ENCODE results near the gene FLNC.

FLNC gene

GRCh38 chr7:128830231-128831177 lies at the start of gene FLNC:
FLNC (plus strand) TSS chr7:128830406; CDS start chr7:128830638, 232 bp downstream.
- H3K27ac Mint-ChIP-seq, result no peak within 1 kb of the TSS
- H3K4me3 Mint-ChIP-seq, result peak within 1 kb of the TSS; percentile 73
- peaks cover 20% of the 10 kb centered on the region for H3K27me3 Mint-ChIP-seq
- no peaks in the 10 kb centered on the region for H3K9me3 Mint-ChIP-seq
- peaks cover 13% of the 10 kb centered on the region for H3K4me1 Mint-ChIP-seq
- H3K36me3 Mint-ChIP-seq, result no peaks in the 10 kb centered on the region

GRCh38 chr7:128781126-128781525 lies 49.1 kb upstream of the FLNC start:
- Mint-ChIP-seq H3K9me3 (peaks cover 9% of the 10 kb centered on the region), H3K4me1 (peaks cover 14% of the 10 kb centered on the region), H3K27me3 (no peaks in the 10 kb centered on the region), H3K4me3 (no peak overlapping the region), H3K36me3 (peaks cover 6% of the 10 kb centered on the region), H3K27ac (no peak overlapping the region)

GRCh38 chr7:128781851-128782250 lies 48.4 kb upstream of the FLNC start:
- peaks cover 14% of the 10 kb centered on the region for H3K4me1 Mint-ChIP-seq
- no peaks in the 10 kb centered on the region for H3K27me3 Mint-ChIP-seq
- peaks cover 6% of the 10 kb centered on the region for H3K36me3 Mint-ChIP-seq
- H3K27ac Mint-ChIP-seq, result no peak overlapping the region
- no peak overlapping the region for H3K4me3 Mint-ChIP-seq
- H3K9me3 Mint-ChIP-seq, result peaks cover 9% of the 10 kb centered on the region

- Mint-ChIP-seq H3K4me3 (no peak overlapping the region), H3K27ac (no peak overlapping the region), H3K9me3 (no peaks in the 10 kb centered on the region), H3K36me3 (no peaks in the 10 kb centered on the region), H3K27me3 (no peaks in the 10 kb centered on the region), H3K4me1 (no peaks in the 10 kb centered on the region)
These were observed 46.9 kb upstream of the FLNC start for GRCh38 chr7:128783143-128783861.

GRCh38 chr7:128785738-128786137 lies 44.5 kb upstream of the FLNC start:
- H3K4me1 Mint-ChIP-seq, result peaks cover 10% of the 10 kb centered on the region

GRCh38 chr7:128788446-128789412 lies 41.5 kb upstream of the FLNC start:
- Mint-ChIP-seq H3K36me3 (no peaks in the 10 kb centered on the region), H3K27ac (no peak overlapping the region), H3K4me1 (peaks cover 10% of the 10 kb centered on the region)

More at GRCh38 chr7:128785738-128786137, 44.5 kb upstream of the FLNC start:
- H3K27ac Mint-ChIP-seq, result no peak overlapping the region
- no peaks in the 10 kb centered on the region for H3K36me3 Mint-ChIP-seq
- no peaks in the 10 kb centered on the region for H3K27me3 Mint-ChIP-seq
- no peak overlapping the region for H3K4me3 Mint-ChIP-seq
- no peaks in the 10 kb centered on the region for H3K9me3 Mint-ChIP-seq

GRCh38 chr7:128790315-128791041 lies 39.7 kb upstream of the FLNC start:
- H3K4me3 Mint-ChIP-seq, result peak overlapping the region; percentile 86

More at GRCh38 chr7:128788446-128789412, 41.5 kb upstream of the FLNC start:
- H3K9me3 Mint-ChIP-seq, result no peaks in the 10 kb centered on the region
- H3K27me3 Mint-ChIP-seq, result no peaks in the 10 kb centered on the region
- H3K4me3 Mint-ChIP-seq, result peak overlapping the region; percentile 28

GRCh38 chr7:128791121-128791971 lies 38.9 kb upstream of the FLNC start, which contains the start of gene CCDC136:
CCDC136 (plus strand) TSS chr7:128791968; CDS start chr7:128792412, 444 bp downstream.
- Mint-ChIP-seq H3K27ac (no peak within 1 kb of the TSS), H3K27me3 (no peaks in the 10 kb centered on the region), H3K4me3 (peak within 1 kb of the TSS; percentile 83), H3K4me1 (peaks cover 10% of the 10 kb centered on the region), H3K9me3 (no peaks in the 10 kb centered on the region), H3K36me3 (no peaks in the 10 kb centered on the region)

More at GRCh38 chr7:128790315-128791041, 39.7 kb upstream of the FLNC start:
- no peak overlapping the region for H3K27ac Mint-ChIP-seq
- peaks cover 10% of the 10 kb centered on the region for H3K4me1 Mint-ChIP-seq
- no peaks in the 10 kb centered on the region for H3K27me3 Mint-ChIP-seq
- no peaks in the 10 kb centered on the region for H3K36me3 Mint-ChIP-seq
- H3K9me3 Mint-ChIP-seq, result no peaks in the 10 kb centered on the region

- peaks cover 10% of the 10 kb centered on the region for H3K4me1 Mint-ChIP-seq
- no peaks in the 10 kb centered on the region for H3K9me3 Mint-ChIP-seq
- H3K27ac Mint-ChIP-seq, result no peak overlapping the region
- no peaks in the 10 kb centered on the region for H3K36me3 Mint-ChIP-seq
- H3K4me3 Mint-ChIP-seq, result peak overlapping the region; percentile 83
- H3K27me3 Mint-ChIP-seq, result no peaks in the 10 kb centered on the region
These were observed 38.3 kb upstream of the FLNC start for GRCh38 chr7:128791972-128792327.

GRCh38 chr7:128792471-128793180 lies 37.6 kb upstream of the FLNC start:
- H3K4me1 Mint-ChIP-seq, result peaks cover 10% of the 10 kb centered on the region
- H3K27me3 Mint-ChIP-seq, result no peaks in the 10 kb centered on the region
- H3K9me3 Mint-ChIP-seq, result no peaks in the 10 kb centered on the region
- H3K4me3 Mint-ChIP-seq, result peak overlapping the region; percentile 58
- H3K36me3 Mint-ChIP-seq, result peaks cover 2% of the 10 kb centered on the region
- no peak overlapping the region for H3K27ac Mint-ChIP-seq

GRCh38 chr7:128793181-128793547 lies 37.0 kb upstream of the FLNC start:
- Mint-ChIP-seq H3K4me1 (peaks cover 10% of the 10 kb centered on the region), H3K27ac (no peak overlapping the region), H3K36me3 (peaks cover 2% of the 10 kb centered on the region), H3K27me3 (no peaks in the 10 kb centered on the region), H3K4me3 (no peak overlapping the region), H3K9me3 (no peaks in the 10 kb centered on the region)

- Mint-ChIP-seq H3K27ac (no peak overlapping the region), H3K27me3 (no peaks in the 10 kb centered on the region), H3K4me1 (peaks cover 10% of the 10 kb centered on the region), H3K9me3 (no peaks in the 10 kb centered on the region), H3K4me3 (no peak overlapping the region), H3K36me3 (peaks cover 2% of the 10 kb centered on the region)
These were observed 36.2 kb upstream of the FLNC start for GRCh38 chr7:128794020-128794419.

GRCh38 chr7:128794436-128794835 lies 35.8 kb upstream of the FLNC start:
- Mint-ChIP-seq H3K9me3 (no peaks in the 10 kb centered on the region), H3K4me1 (peaks cover 10% of the 10 kb centered on the region), H3K4me3 (no peak overlapping the region)

More at GRCh38 chr7:128794436-128794835, 35.8 kb upstream of the FLNC start:
- peaks cover 2% of the 10 kb centered on the region for H3K36me3 Mint-ChIP-seq
- H3K27me3 Mint-ChIP-seq, result no peaks in the 10 kb centered on the region
- no peak overlapping the region for H3K27ac Mint-ChIP-seq
